Measurements from ENCODE around the gene PDHA1. TPM values are rescaled to one million over a fixed set of nuclear protein-coding genes. Genes with fewer than 3 reads are reported as not detected.

Gene PDHA1
- polyA plus RNA-seq, 1 of the 3 experiments (the other 2 are of a cell fraction): 121 TPM

DNA sequence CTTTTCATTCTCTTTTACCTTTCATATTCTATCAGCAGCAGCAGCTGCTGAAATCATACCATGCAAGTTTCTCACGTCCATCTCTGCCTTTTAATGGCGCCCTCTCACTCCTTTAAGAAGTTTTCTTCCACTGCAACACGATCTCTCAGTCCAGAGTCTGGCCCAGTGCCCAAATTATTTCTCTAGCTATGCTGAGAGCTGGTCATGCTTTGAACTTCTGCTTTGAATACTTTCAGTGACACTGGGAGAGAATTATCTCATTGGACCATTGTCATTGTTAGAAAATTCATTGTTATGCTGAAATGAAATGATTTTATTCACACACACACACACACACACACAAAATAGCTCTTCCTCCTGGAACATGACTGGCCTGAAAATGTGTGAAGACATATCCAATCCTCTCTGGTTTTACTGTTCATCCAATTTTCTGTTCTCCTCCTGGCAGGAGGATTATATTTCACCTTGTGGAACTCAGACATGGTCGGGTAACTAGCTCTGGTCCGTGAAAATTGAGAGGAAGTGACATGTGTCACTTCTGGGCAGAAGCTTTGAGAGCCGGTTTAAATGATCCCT is 1.3 kb upstream of the PDHA1 start:
- Histone ChIP-seq H3K9me3 (no peaks in the 10 kb centered on the region), H3K4me1 (ENCODE audit: control insufficient read depth in 1 of 2, insufficient read depth in 2 of 2, low read depth in 1 of 2, low read length in 1 of 2) (peaks cover 0 to 10% of the 10 kb centered on the region in 2 experiments; a peak in 1 of 4 replicates), H3K79me2 (ENCODE audit: insufficient read depth) (peaks cover 31% of the 10 kb centered on the region), H4K20me1 (ENCODE audit: insufficient read depth) (0 out of 2 replicates have a peak, but pooled peaks cover 9% of the 10 kb centered on the region), H3K4me3 (ENCODE audit: low read depth in 2 of 2, low read length in 1 of 2) (no peak overlapping the region), H3K27me3 (ENCODE audit: insufficient read depth) (no peaks in the 10 kb centered on the region; the same call in 1 of the 2 replicates), H3K9me2 (no peaks in the 10 kb centered on the region), H3F3A (replicated peaks; ENCODE audit: insufficient read depth) (no peaks in the 10 kb centered on the region), H3K36me3 (replicated peaks in 1 of 2; ENCODE audit: control insufficient read depth in 1 of 2, insufficient read depth in 2 of 2, low read length in 1 of 2) (no peaks in the 10 kb centered on the region), H3K27ac (ENCODE audit: low read depth in 2 of 2, low read length in 1 of 2) (no peak overlapping the region), H3K4me2 (no peak overlapping the region), H2AFZ (ENCODE audit: low read depth) (0 out of 2 replicates have a peak overlapping the region, but pooled peaks have one; percentile 86), H3K9ac (no peak overlapping the region)
- TF ChIP-seq, protein P1, sequence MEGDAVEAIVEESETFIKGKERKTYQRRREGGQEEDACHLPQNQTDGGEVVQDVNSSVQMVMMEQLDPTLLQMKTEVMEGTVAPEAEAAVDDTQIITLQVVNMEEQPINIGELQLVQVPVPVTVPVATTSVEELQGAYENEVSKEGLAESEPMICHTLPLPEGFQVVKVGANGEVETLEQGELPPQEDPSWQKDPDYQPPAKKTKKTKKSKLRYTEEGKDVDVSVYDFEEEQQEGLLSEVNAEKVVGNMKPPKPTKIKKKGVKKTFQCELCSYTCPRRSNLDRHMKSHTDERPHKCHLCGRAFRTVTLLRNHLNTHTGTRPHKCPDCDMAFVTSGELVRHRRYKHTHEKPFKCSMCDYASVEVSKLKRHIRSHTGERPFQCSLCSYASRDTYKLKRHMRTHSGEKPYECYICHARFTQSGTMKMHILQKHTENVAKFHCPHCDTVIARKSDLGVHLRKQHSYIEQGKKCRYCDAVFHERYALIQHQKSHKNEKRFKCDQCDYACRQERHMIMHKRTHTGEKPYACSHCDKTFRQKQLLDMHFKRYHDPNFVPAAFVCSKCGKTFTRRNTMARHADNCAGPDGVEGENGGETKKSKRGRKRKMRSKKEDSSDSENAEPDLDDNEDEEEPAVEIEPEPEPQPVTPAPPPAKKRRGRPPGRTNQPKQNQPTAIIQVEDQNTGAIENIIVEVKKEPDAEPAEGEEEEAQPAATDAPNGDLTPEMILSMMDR (IDR thresholded peaks at IDR 0.05): no peak
- no peak for TF ChIP-seq MXI1 (IDR thresholded peaks at IDR 0.05; ENCODE audit: low read depth, low read length)
- no peak for TF ChIP-seq FOXM1 (IDR thresholded peaks at IDR 0.05; ENCODE audit: low read depth)
- no peak for TF ChIP-seq MAX (IDR thresholded peaks at IDR 0.05; ENCODE audit: low read depth)
- TF ChIP-seq EP300 (IDR thresholded peaks at IDR 0.05; ENCODE audit: borderline replicate concordance in 1 of 2, low read depth in 1 of 2, low read length in 1 of 2): no peak
- TF ChIP-seq MEF2A (IDR thresholded peaks at IDR 0.05; ENCODE audit: borderline replicate concordance, low read depth): no peak
- no peak for TF ChIP-seq CHD2 (IDR thresholded peaks at IDR 0.05; ENCODE audit: low read length, partially characterized antibody)
- TF ChIP-seq, protein P2, sequence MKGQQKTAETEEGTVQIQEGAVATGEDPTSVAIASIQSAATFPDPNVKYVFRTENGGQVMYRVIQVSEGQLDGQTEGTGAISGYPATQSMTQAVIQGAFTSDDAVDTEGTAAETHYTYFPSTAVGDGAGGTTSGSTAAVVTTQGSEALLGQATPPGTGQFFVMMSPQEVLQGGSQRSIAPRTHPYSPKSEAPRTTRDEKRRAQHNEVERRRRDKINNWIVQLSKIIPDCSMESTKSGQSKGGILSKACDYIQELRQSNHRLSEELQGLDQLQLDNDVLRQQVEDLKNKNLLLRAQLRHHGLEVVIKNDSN (IDR thresholded peaks at IDR 0.05; ENCODE audit: borderline replicate concordance, low read depth): no peak
- no peak for TF ChIP-seq ELF1 (IDR thresholded peaks at IDR 0.05)
- no peak for TF ChIP-seq JUND (IDR thresholded peaks at IDR 0.05)
- no peak for DNase-seq
- WGBS (ENCODE audit: low lambda C conversion rate): 50% methylated on average over 6 of the region's 6 CpGs
- ChIA-PET POLR2A (no interaction called here), CTCF (interaction anchor here (0.6 to 0.9 kb wide), 2 partner anchors 8 to 41 kb away, joined by 3 to 4 read pairs; no protein-coding TSS in a partner anchor)

- Histone ChIP-seq H3K9ac (peak overlapping the region; percentile 8; the same call in 1 of the 2 replicates), H3K27ac (ENCODE audit: low read depth in 2 of 2, low read length in 1 of 2) (peak overlapping the region in 1 of 2 experiments; percentile 71; a peak in 3 of 4 replicates), H3F3A (replicated peaks; ENCODE audit: insufficient read depth) (no peaks in the 10 kb centered on the region), H3K9me3 (no peaks in the 10 kb centered on the region), H2AFZ (ENCODE audit: low read depth) (peak overlapping the region; percentile 86), H3K79me2 (ENCODE audit: insufficient read depth) (peaks cover 38% of the 10 kb centered on the region), H3K4me2 (peak overlapping the region; percentile 57), H3K4me1 (ENCODE audit: control insufficient read depth in 1 of 2, insufficient read depth in 2 of 2, low read depth in 1 of 2, low read length in 1 of 2) (peaks cover 0 to 10% of the 10 kb centered on the region in 2 experiments; a peak in 1 of 4 replicates), H3K27me3 (ENCODE audit: insufficient read depth) (no peaks in the 10 kb centered on the region; the same call in 1 of the 2 replicates), H3K4me3 (ENCODE audit: low read depth in 2 of 2, low read length in 1 of 2) (peak overlapping the region; percentile 65 to 79), H3K9me2 (no peaks in the 10 kb centered on the region), H3K36me3 (replicated peaks in 1 of 2; ENCODE audit: control insufficient read depth in 1 of 2, insufficient read depth in 2 of 2, low read length in 1 of 2) (peaks cover 0 to 2% of the 10 kb centered on the region in 2 experiments), H4K20me1 (ENCODE audit: insufficient read depth) (0 out of 2 replicates have a peak, but pooled peaks cover 9% of the 10 kb centered on the region)
- 27% methylated on average over 11 of the region's 11 CpGs for WGBS (ENCODE audit: low lambda C conversion rate)
- ChIA-PET CTCF (interaction anchor here (0.9 kb wide), 1 partner anchor 41 kb away, joined by 3 read pairs; no protein-coding TSS in a partner anchor), POLR2A (no interaction called here)
- TF ChIP-seq GATA2 (CRISPR knock-in tag; IDR thresholded peaks at IDR 0.05) (no peak), MXI1 (IDR thresholded peaks at IDR 0.05; ENCODE audit: low read depth, low read length) (no peak), USF2 (IDR thresholded peaks at IDR 0.05; ENCODE audit: borderline replicate concordance, low read depth, low read length) (no peak), YY1 (IDR thresholded peaks at IDR 0.05; ENCODE audit: low read depth) (no peak)
- TF ChIP-seq, protein P3, sequence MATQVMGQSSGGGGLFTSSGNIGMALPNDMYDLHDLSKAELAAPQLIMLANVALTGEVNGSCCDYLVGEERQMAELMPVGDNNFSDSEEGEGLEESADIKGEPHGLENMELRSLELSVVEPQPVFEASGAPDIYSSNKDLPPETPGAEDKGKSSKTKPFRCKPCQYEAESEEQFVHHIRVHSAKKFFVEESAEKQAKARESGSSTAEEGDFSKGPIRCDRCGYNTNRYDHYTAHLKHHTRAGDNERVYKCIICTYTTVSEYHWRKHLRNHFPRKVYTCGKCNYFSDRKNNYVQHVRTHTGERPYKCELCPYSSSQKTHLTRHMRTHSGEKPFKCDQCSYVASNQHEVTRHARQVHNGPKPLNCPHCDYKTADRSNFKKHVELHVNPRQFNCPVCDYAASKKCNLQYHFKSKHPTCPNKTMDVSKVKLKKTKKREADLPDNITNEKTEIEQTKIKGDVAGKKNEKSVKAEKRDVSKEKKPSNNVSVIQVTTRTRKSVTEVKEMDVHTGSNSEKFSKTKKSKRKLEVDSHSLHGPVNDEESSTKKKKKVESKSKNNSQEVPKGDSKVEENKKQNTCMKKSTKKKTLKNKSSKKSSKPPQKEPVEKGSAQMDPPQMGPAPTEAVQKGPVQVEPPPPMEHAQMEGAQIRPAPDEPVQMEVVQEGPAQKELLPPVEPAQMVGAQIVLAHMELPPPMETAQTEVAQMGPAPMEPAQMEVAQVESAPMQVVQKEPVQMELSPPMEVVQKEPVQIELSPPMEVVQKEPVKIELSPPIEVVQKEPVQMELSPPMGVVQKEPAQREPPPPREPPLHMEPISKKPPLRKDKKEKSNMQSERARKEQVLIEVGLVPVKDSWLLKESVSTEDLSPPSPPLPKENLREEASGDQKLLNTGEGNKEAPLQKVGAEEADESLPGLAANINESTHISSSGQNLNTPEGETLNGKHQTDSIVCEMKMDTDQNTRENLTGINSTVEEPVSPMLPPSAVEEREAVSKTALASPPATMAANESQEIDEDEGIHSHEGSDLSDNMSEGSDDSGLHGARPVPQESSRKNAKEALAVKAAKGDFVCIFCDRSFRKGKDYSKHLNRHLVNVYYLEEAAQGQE (IDR thresholded peaks at IDR 0.05; ENCODE audit: low read depth, low read length): no peak
- no peak for DNase-seq
Measured at GRCh38 chrX:19343085-19343534, 617 bp upstream of the PDHA1 start.

Measured in SK-N-SH (cell line).